Thyroid gland (tissue), 4 donors: Measurements from ENCODE around the gene ITCH.
"Not testable (repeated sequence)": the region's sequence is repeated elsewhere in the genome, so short reads cannot be mapped to it uniquely, and the experiment has no call there.

Experiments
- POLR2A ChIP-seq, 2 donors: fragments of 450-650 bp; IDR thresholded peaks; one replicate each; pipeline ENCODE4 v1.6.1; 2017; ENCODE audit warnings: antibody characterized with exemption in 2 of 2, mild to moderate bottlenecking in 2 of 2, moderate library complexity in 1 of 2
- TF ChIP-seq, protein P1 (sequence below), 6 experiments: fragments of 200-600 bp in 3 of 6; fragments of 450-650 bp in 3 of 6; sonication (generic) in 3 of 6; IDR thresholded peaks; one replicate each; pipeline ENCODE4 v1.5.1; 2016 to 2019; ENCODE audit warnings: antibody characterized with exemption in 6 of 6, mild to moderate bottlenecking in 2 of 6, inconsistent platforms in 1 of 6, moderate library complexity in 1 of 6

DNA sequence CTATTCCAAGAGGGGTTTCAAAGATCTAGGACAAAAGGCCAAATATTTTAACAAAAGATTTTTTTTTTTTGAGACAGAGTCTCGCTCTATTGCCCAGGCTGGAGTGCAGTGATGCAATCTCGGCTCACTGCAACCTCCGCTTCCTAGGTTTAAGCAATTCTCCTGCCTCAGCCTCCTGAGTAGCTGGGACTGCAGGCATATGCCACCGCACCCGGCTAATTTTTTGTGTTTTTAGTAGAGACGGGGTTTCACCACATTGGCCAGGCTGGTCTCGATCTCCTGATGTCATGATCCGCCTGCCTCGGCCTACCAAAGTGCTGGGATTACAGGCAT lies 16.6 kb upstream of the ITCH start:
- TF ChIP-seq, protein P1, sequence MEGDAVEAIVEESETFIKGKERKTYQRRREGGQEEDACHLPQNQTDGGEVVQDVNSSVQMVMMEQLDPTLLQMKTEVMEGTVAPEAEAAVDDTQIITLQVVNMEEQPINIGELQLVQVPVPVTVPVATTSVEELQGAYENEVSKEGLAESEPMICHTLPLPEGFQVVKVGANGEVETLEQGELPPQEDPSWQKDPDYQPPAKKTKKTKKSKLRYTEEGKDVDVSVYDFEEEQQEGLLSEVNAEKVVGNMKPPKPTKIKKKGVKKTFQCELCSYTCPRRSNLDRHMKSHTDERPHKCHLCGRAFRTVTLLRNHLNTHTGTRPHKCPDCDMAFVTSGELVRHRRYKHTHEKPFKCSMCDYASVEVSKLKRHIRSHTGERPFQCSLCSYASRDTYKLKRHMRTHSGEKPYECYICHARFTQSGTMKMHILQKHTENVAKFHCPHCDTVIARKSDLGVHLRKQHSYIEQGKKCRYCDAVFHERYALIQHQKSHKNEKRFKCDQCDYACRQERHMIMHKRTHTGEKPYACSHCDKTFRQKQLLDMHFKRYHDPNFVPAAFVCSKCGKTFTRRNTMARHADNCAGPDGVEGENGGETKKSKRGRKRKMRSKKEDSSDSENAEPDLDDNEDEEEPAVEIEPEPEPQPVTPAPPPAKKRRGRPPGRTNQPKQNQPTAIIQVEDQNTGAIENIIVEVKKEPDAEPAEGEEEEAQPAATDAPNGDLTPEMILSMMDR (IDR thresholded peaks at IDR 0.05): not testable (repeated sequence)
- TF ChIP-seq POLR2A (IDR thresholded peaks at IDR 0.05): not testable (repeated sequence)
